ENCODE results near the gene KIF5C.
"Not testable (repeated sequence)": the region's sequence is repeated elsewhere in the genome, so short reads cannot be mapped to it uniquely, and the experiment has no call there.

Gene KIF5C

DNA sequence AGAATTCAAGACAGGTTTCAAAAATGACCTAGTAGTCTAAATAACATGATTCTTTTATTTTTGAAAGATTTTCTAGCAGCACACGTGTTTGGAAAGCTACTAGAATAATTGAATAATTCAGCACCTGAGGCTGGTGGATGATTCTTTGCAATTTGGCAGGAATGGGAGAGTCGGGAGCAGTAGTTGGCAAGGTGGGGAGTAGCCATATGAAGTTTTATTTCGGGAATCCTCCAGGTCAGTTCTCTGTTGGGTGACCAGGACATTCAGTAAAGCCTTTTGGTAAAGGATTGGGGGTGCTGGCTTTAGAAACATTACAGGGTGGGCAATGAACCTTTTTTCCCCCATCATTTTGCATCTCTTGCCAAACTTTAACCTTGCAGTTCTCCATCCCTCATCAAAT lies 88.4 kb downstream of the KIF5C start:
- DNase-seq (ENCODE audit: low read depth in 2 of 2), result no peak

DNA sequence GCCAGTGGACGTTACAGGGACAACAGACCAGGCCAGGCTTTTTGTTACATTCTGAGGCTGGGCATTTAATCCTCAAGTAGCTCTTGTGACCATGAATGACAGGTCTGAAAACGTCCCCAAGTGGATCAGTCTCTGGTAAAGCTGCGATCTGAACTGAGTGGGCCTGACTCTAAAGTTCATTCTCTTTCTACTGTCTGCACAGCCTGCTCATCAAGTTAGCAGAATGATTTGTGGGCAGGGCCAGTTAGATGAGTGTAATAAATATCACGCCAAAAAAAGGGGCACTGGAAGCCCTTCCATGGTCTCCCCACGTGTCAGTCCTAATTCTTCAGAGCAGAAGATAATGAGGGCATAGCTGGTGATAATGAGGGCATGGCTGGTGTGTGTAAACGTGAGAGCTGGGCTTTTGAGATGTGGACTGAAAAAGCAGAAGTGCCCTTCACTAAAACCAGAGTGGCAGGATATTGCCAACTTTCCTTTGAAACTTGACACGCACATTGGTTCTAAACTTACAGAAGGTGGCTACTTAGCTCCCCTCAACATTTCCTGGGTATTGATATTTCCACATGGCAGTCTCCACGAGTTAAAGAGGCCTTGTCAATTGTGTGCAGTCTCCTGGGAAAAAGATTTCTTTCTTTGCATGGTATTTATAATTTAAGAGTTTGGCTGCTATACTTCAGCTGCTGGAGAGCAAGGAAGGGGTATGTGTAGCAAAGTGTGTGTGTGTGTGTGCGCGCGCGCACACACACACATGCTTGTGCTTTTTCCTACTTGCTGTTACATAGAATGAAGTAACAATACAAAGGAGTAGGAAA lies 90.8 kb downstream of the KIF5C start:
- DNase-seq (ENCODE audit: low read depth in 2 of 2), result no peak

DNA sequence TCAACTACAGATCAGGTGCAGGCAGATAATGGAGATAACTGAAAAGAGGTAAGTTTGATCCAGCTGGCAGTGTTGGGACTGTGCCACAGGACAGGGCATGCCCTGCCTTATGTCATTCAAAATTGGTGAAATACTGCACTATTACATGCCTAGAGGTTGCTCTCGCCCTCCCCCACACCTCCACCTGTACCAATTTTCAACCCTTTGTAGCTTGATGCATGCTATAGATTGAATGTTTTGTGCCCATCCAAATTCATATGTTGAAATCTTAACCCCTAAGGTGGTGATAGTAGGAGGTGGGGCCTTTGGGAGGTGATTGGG lies 91.4 kb downstream of the KIF5C start:
- no peak for DNase-seq (ENCODE audit: low read depth in 2 of 2)

DNA sequence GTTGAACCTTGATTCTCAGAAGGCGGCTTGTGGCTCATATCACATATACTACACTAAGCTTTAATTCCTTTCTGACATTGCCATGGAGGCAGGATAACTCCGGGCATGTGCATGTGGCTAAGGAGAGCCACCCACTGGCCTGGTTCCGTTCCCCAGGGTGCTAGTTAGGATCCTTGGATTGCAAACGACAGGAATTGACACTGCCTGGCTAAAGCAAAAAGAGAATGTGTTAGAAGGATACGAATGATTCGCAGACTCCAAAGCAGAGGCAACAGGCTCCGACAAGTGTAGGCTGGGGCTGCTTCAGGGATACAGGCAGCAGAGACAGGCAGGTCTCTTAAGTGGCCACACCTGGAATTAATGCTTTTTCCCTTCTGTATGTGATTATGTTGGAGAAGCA lies 92.0 kb downstream of the KIF5C start:
- DNase-seq (ENCODE audit: low read depth in 2 of 2), result no peak

DNA sequence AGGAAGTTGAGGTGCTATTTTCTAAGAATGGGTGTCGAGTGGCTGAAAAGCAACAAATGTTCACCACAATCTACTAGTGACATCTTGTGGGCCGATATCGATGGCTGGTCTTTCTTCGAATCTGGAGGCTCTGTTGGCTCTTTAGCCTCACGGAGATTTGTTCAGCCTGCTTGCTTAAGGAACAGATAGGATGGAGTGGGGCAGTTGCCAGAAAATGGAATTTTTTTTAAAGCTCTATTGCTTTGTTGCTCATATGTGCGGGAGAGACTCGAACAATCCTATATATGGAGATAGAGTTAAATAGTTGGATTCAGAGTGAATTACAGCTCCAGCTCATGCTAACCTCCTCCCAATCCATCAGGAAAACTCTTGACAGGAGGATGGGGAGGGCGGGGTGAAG lies 92.6 kb downstream of the KIF5C start:
- DNase-seq (ENCODE audit: low read depth in 2 of 2), result no peak

DNA sequence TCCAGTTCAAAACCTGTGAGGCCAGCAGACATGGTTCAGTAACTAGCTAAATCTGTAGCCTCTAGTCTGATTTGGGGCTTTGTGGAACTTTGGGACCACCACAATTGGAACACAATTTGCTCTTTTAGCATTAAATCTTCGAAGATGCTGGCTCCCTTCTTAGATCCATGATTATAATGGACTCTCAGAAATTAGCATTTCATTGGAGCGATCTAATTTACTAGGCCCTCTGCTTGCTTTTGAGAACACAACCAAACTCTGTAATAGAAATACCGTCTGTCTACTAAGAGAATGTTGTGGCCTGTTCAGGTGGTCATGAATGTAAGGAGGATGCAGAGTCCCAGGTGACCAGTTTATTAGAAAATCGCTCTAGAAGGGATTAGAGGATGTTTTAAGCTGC lies 93.3 kb downstream of the KIF5C start:
- DNase-seq (ENCODE audit: low read depth in 2 of 2), result no peak

DNA sequence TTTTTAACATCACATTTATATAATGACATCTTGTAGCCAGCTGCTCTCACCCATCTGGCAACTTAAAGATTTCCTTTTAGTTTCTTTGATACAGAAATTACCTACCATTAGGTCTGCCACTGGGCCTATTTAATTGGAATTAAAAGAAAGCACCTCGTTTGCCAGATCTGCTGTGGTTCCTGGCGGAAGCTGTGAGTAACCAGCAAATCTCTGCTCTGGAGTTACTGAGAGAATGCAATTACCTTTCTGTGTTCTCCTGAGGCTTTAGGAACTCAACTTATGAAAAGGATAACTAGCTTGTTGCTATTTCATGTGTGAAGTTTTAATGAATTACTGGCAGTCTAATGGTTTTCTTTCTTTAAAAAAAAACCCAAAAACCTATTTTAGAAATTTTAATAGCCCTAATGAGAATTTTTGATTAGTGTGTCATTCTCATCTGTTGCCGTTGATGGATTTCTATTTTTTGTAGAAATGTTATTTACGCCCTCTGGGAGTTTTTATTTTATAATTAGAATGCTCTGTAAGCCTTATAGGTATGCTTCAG lies 93.8 kb downstream of the KIF5C start:
- DNase-seq (ENCODE audit: low read depth in 2 of 2), result no peak

DNA sequence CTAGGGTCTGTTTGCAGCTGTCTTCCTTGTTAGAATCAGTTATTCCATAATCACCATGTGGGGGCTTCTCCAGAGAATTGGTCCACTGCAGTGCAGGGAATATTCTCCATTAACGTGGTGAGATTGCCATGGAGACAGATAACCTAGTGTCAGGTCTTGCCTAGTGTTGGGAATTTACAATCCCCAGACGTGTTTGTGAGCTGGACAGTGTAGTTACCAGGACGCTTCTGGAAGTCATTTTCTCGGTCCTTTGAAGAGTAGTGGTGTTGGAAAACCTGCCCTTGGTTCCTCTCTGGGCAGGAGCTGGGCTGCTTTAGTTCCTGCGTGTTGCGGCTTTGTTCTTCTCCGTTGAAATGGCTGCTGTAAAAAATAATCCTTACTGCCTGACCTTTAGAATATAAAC lies 94.6 kb downstream of the KIF5C start:
- no peak for DNase-seq (ENCODE audit: low read depth in 2 of 2)

DNA sequence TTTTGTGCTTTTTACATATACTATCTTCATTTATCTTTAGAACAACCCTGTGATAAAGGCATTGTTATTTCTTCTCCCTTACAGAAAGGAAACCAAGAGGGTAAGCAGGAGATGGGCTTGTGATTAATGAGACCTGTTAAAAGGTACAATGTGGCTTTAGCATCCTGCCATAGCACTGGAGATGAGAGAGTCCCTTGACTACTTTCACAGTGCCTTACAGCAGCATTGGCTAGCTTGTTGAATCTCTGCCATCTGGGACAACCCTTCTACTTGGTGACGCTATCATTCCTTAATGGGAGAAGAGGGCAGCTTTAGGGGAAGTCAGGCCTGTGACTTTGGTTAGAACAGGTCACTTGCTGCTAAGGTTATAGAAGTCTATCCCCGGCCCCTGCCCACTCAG lies 95.4 kb downstream of the KIF5C start:
- no peak for DNase-seq (ENCODE audit: low read depth in 2 of 2)

DNA sequence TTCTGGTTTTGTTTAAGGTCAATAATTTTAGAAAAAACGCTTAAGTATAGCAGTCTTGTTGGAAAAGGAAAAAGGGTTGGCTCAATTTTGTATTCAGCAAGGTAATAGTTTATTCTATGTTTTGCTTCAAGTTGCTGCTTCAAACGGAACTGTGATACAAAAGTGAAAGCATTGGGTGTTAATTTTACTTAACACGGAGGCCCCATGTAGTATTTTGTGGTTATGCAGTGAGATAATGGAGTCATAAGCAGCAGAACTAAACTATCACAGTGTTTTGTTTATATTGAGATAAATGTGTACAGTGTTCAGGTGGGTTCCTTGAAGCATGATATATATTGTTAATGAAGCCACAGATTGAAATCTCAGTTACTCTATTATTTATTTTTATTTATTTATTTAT lies 96.5 kb downstream of the KIF5C start:
- DNase-seq (ENCODE audit: low read depth in 2 of 2), result no peak

DNA sequence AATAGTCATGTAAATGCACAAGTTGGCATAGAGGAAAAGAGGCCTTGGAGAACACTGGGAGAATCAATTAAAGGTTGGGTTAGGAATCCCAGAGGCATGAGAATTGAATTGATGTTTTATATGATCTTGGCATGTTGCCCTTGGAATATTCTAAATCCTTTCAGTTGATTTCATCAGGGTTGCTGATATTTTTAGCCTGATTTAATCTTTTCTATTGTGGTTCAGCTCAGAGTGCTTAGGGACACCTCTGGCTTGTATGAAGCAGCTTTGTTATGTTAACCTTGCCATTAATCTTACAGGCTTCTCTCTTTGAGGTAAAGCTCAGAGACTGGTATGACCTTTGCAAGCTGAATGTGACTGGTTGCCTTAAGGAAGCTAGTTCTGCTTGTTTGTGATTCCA lies 99.1 kb downstream of the KIF5C start:
- no peak for DNase-seq (ENCODE audit: low read depth in 2 of 2)

DNA sequence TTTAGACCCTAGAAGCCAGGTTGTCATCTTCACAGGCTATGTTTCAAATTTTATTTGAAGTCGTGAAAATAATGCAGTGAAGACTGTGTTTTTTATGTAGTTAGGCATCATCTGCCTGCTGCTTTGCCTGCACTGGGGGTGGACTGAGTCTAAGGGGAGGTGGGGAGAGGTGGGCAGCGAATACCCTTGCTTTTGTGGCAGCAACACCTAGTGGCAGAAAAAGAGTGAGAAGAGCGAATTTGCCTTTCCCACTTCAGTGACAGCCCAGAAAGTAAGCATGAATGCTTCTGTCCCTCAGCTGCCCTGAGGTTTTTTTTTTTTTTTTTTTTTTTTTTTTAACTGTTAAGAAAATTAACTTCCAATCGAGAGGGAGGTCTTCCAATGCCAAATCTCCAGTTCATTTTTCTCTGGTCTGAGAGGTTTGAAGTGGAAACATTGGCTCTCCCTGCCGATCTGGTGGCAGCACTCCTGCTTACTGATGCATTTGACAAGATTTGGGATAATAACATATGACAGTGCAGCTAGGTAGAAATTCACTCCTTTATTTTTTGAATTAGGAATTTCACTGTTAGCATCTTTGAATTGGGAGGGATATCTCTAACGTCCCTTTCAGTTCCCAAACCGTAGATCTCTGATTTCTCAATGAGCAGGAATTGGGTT lies 103.1 kb downstream of the KIF5C start:
- no peak for DNase-seq (ENCODE audit: low read depth in 2 of 2)

DNA sequence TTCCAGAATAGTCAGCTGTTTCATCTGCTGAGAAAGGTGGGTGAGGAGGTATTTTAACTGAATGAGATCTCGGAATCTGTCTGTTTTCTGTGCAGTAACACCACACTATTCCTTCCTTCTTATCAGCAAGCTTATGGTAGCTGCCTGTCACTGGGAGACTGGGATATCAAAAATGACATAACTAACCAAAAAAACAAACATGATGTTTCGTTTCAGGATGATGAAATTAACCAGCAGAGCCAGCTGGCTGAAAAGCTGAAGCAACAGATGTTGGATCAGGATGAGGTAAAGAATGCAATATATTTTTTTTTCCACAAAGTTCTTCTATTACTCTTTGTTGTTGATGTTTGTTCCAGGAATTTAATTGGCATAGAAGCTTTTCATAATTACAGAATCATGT lies 103.7 kb downstream of the KIF5C start:
- DNase-seq (ENCODE audit: low read depth in 2 of 2), result no peak

DNA sequence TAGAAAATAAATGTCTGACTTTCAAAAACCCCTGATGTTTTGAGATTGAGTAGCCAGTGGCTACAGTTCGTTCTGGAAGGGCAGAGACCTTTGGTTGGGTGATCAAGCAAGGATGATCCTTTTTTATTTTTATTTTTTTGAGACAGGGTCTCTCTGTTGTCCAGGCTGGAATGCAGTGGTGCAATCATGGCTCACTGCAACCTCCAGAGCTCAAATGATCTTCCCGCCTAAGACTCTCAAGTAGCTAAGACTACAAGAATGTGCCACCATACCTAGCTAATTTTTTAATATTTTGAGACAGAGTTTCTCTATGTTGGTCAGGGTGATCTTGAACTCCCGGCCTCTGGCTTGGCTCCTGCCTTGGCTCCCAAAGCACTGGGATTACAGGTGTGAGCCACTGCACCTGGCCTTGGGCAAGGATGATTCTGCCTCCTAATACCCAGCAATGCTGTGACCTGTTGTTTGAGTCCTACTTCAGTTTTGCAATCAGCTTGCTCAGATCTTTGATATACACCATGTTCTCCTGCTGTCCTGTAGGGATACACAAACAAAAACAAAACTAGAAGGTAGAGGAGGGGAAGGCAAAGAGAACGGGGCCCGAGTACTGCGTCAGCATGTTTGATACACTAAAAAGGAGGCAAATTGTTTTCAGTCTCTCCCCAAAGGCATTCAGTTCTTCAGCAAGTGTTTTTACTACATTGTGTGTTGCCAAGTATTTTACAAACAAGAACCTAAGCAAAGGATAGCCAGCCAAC lies 104.3 kb downstream of the KIF5C start:
- no peak for DNase-seq (ENCODE audit: low read depth in 2 of 2)

DNA sequence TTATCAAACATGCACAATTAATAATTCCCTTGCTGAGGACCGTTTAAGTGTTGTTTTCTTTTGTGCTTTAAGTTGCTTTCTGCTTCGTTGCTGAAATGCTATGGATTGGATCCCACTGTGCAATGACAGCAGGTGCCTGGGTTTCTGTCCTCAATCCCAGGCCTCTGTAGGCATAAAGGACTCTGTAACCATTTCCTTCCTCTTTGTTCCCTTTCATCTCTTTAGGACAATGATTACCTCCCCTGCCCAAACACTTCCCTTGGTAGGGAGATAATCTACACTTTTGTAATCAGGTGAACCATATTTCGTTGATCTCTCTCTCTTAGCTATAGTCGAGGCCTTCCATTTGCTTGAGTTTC lies 104.9 kb downstream of the KIF5C start:
- no peak for DNase-seq (ENCODE audit: low read depth in 2 of 2)

DNA sequence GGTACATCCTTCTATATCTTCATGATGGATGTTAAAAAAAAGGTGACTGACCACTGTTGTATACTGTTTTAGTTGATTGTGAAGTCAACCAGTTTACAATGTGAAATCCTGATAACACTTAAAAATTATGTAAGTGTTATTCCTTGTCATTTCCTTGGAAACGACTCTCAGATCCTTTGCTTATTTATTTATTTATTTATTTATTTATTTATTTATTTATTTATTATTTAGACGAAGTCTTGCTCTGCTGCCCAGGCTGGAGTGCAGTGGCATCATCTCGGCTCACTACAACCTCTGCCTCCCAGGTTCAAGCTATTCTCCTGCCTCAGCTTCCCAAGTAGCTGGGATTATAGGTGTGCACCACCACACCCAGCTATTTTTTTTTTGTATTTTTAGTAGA lies 105.5 kb downstream of the KIF5C start:
- DNase-seq (ENCODE audit: low read depth in 2 of 2), result not testable (repeated sequence)

DNA sequence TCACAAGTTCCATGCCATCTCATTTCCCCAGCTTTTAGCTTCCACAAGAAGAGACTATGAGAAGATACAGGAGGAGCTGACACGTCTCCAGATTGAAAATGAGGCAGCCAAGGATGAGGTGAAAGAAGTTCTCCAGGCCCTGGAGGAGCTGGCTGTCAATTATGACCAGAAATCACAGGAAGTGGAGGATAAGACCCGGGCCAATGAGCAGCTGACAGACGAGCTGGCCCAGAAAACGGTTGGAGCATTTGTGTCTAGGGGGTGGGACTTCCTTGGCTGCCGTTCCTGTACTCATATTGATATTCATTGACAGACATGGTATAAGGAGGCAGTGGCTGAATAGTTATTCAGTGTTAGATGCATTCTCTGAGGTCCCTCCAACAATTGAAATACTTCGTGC lies 106.3 kb downstream of the KIF5C start:
- no peak for DNase-seq (ENCODE audit: low read depth in 2 of 2)

DNA sequence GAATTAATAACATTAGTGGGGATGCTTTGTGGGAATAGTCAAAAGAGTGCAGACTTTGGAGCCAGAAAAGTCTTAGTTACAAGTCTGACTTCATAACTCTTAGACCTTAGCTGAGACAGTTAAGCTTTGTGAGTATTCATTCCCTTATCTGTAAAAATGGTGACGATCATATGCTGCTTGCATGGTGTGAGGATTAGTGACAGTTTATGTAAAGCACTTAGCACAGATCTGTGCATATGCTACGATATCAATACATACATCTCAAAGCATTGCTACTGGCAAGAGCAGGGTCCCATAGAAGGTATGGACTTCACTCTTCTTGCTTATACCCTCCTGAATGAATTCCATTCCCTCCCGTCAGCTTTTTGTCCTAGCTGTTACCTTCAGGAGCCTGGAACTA lies 106.8 kb downstream of the KIF5C start:
- DNase-seq (ENCODE audit: low read depth in 2 of 2), result no peak

DNA sequence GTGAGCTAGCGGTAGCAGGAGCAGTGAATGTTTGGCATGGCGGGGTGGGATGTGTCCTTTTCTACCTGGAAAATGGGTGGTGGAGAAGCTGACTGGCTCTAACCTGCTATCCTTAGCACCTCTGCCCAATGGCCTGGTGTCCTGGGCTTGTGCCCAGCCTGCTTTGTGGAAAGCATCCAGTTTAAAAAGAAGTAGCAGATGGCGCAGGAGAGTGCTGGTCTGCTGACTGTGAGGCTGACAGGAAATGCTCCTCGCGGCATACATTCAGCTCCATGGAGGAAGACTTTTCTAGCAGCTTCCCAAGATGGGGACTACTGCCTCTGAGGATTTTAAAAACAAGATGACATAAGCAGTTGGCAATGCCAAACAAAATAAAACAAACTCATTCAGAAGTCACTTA lies 107.3 kb downstream of the KIF5C start:
- no peak for DNase-seq (ENCODE audit: low read depth in 2 of 2)

DNA sequence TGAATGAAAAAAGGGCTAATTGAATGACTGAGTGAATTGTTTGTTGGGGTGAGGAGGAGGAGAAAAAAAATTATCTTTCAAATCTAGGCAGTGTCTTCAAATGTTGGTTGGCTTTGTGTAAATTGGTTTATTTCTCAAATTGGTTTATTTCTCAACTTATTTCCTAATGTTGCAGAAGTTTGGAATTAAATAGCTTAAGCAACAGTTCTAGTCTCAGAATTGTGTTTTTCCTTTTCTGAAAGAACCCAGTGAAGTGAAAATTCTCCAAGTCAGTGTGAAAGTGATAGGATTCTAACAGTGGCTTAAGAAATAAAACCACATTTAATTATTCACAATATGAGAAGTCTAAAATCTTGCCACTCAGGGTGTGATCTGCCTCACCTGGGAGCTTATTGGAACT lies 108.9 kb downstream of the KIF5C start:
- no peak for DNase-seq (ENCODE audit: low read depth in 2 of 2)

DNA sequence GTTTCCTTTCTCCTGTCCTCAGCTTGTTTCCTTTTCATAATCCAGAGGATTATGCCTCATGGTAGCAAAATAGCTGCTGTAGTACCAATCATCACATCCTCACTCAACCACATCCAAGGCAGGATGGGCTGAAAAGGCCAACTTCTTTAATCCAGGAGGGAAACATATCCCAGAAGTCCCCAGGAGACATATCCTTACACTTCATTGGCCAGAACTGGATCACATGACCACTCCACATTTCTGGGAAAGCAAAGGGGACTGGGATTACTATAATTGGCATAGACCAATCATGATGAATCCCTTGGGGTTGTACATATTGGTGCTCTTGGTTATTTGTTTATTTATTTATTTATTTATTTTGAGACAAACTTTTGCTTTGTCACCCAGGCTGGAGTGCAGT lies 109.4 kb downstream of the KIF5C start:
- no peak for DNase-seq (ENCODE audit: low read depth in 2 of 2)

DNA sequence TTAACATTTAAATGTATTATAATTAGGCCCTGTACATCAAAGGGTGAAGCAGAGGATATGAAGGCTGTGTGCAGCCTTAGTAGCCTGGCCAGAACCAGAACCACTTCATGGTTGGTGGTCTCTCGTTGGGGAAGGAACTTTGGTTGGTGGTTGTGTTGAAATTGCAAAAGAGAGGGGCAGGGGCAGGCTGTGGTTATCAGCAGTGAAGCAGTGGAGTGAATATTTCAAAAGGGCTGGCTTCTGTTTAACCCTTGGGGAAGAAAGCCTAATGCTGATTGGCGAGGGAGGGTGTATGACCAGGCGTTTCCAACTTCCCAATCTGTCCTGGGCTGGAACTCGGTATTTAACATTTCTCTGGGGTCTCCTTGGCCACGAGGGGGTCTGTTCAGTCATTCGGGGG lies 112.3 kb downstream of the KIF5C start:
- no peak for DNase-seq (ENCODE audit: low read depth in 2 of 2)

DNA sequence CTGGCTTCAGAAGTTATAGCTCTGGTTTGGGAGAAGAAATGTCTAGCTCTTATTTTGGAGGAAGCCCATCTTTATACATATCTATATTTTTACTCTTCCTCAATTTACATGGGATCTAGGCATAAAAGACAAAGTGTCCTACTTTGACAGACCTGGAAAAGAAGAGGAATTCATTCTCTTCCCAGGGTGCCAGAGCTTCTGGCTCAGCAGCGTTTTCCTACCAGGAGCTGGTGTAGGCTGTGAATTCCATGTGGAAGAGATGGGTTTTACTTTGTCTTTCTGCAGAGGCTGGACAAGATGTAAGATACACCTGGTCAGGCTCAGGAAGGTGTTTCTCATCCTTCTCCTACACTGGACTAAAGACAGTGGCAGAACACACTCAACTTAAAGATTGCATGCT lies 113.3 kb downstream of the KIF5C start:
- DNase-seq (ENCODE audit: low read depth in 2 of 2), result no peak

Data from stimulated activated CD8-positive, alpha-beta memory T cell treated with anti-CD3 and anti-CD28 coated beads, Interleukin-15, amount 100 ng/mL, for 48 hours (primary cell).